Activated CD4-positive, alpha-beta memory T cell treated with anti-CD3 and anti-CD28 coated beads, Interleukin-2, amount 10 ng/mL, durations not matched to agents 7 days and 5 days (primary cell): ENCODE results near the gene KIDINS220. TPM values are rescaled to one million over a fixed set of nuclear protein-coding genes. Genes with fewer than 3 reads are reported as not detected.

Experiments used
- CTCF ChIA-PET: fragments of 350-600 bp; sonication (Branson Sonifier 250); formaldehyde crosslinking; loops from one replicate; lab custom pipeline; 2021; ENCODE audit warnings: antibody characterized with exemption, inconsistent platforms; lab: Charles Lee
- POLR2A ChIA-PET: fragments of 350-600 bp; sonication (Branson Sonifier 250); formaldehyde crosslinking; loops from one replicate; lab custom pipeline; 2021; ENCODE audit warnings: antibody characterized with exemption; lab: Charles Lee
- DNase-seq: peaks from one replicate; pipeline ENCODE4 v3.0.0-alpha.2; 2020
- H3K27ac Mint-ChIP-seq: one replicate; pipeline ENCODE4 v1.8.0; 2021; ENCODE audit warnings: mild to moderate bottlenecking, mixed read lengths
- H3K27me3 Mint-ChIP-seq: one replicate; pipeline ENCODE4 v1.8.0; 2021; ENCODE audit warnings: mixed read lengths
- H3K36me3 Mint-ChIP-seq: one replicate; pipeline ENCODE4 v1.8.0; 2021; ENCODE audit warnings: low read depth, mixed read lengths
- H3K4me1 Mint-ChIP-seq: one replicate; pipeline ENCODE4 v1.8.0; 2021; ENCODE audit warnings: mixed read lengths
- H3K4me3 Mint-ChIP-seq: one replicate; pipeline ENCODE4 v1.8.0; 2021; ENCODE audit warnings: mild to moderate bottlenecking, mixed read lengths
- H3K9me3 Mint-ChIP-seq: one replicate; pipeline ENCODE4 v1.8.0; 2021; ENCODE audit warnings: mixed read lengths
- total RNA-seq, 2 experiments: library from RNA; stranded (reverse); gene quantifications; one replicate each; pipeline ENCODE4 v1.2.3, GENCODE V29; 2021

KIDINS220 gene
- total RNA-seq, 2 experiments from 2014 or later: 33.4 to 35.1 TPM

GRCh38 chr2:8819948-8820347 lies 17.5 kb downstream of the KIDINS220 start:
- no peak overlapping the region for H3K4me3 Mint-ChIP-seq
- no peak overlapping the region for H3K27ac Mint-ChIP-seq
- CTCF ChIA-PET: no interaction called here
- H3K36me3 Mint-ChIP-seq: peaks cover 14% of the 10 kb centered on the region
- H3K4me1 Mint-ChIP-seq: peaks cover 1% of the 10 kb centered on the region
- H3K9me3 Mint-ChIP-seq: no peaks in the 10 kb centered on the region
- POLR2A ChIA-PET: no interaction called here
- no peak for DNase-seq
- H3K27me3 Mint-ChIP-seq: no peaks in the 10 kb centered on the region

- ChIA-PET POLR2A (interaction anchor here (0.9 kb wide), 1 partner anchor 18 kb away, joined by 3 read pairs; the partner anchor contains the start of gene KIDINS220), CTCF (no interaction called here)
- no peaks in the 10 kb centered on the region for H3K27me3 Mint-ChIP-seq
- H3K27ac Mint-ChIP-seq: no peak overlapping the region
- peaks cover 8% of the 10 kb centered on the region for H3K36me3 Mint-ChIP-seq
- no peak overlapping the region for H3K4me3 Mint-ChIP-seq
- H3K4me1 Mint-ChIP-seq: peaks cover 1% of the 10 kb centered on the region
- no peaks in the 10 kb centered on the region for H3K9me3 Mint-ChIP-seq
- DNase-seq: no peak
Observed at GRCh38 chr2:8819194-8819593, 18.2 kb downstream of the KIDINS220 start.

- CTCF ChIA-PET: no interaction called here
- H3K27ac Mint-ChIP-seq: no peak overlapping the region
Observed at GRCh38 chr2:8817221-8817620, 20.2 kb downstream of the KIDINS220 start.

GRCh38 chr2:8806885-8807704 lies 30.3 kb downstream of the KIDINS220 start:
- no peak for DNase-seq

More at GRCh38 chr2:8817221-8817620, 20.2 kb downstream of the KIDINS220 start:
- DNase-seq: no peak
- H3K27me3 Mint-ChIP-seq: no peaks in the 10 kb centered on the region
- H3K4me3 Mint-ChIP-seq: no peak overlapping the region
- H3K9me3 Mint-ChIP-seq: no peaks in the 10 kb centered on the region
- POLR2A ChIA-PET: interaction anchor here (0.8 kb wide), 1 partner anchor 19 kb away, joined by 3 read pairs; no protein-coding TSS in a partner anchor
- peaks cover 13% of the 10 kb centered on the region for H3K36me3 Mint-ChIP-seq
- H3K4me1 Mint-ChIP-seq: peaks cover 1% of the 10 kb centered on the region

GRCh38 chr2:8805278-8806210 lies 31.9 kb downstream of the KIDINS220 start:
- no peak for DNase-seq
- H3K36me3 Mint-ChIP-seq: peaks cover 66% of the 10 kb centered on the region
- H3K27me3 Mint-ChIP-seq: no peaks in the 10 kb centered on the region
- POLR2A ChIA-PET: interaction anchor here (2.0 kb wide), 1 partner anchor 9 kb away, joined by 7 read pairs; no protein-coding TSS in a partner anchor
- peak overlapping the region; percentile 38 for H3K27ac Mint-ChIP-seq
- no peaks in the 10 kb centered on the region for H3K9me3 Mint-ChIP-seq
- CTCF ChIA-PET: interaction anchor here (0.7 kb wide), 1 partner anchor 13 kb away, joined by 3 read pairs; no protein-coding TSS in a partner anchor
- H3K4me3 Mint-ChIP-seq: no peak overlapping the region
- peaks cover 29% of the 10 kb centered on the region for H3K4me1 Mint-ChIP-seq

More at GRCh38 chr2:8806885-8807704, 30.3 kb downstream of the KIDINS220 start:
- Mint-ChIP-seq H3K36me3 (peaks cover 66% of the 10 kb centered on the region), H3K27ac (no peak overlapping the region), H3K4me1 (peaks cover 26% of the 10 kb centered on the region), H3K9me3 (no peaks in the 10 kb centered on the region), H3K27me3 (no peaks in the 10 kb centered on the region), H3K4me3 (no peak overlapping the region)
- CTCF ChIA-PET: no interaction called here
- POLR2A ChIA-PET: no interaction called here

GRCh38 chr2:8803658-8804379 lies 33.6 kb downstream of the KIDINS220 start:
- Mint-ChIP-seq H3K9me3 (no peaks in the 10 kb centered on the region), H3K4me3 (no peak overlapping the region), H3K36me3 (peaks cover 69% of the 10 kb centered on the region), H3K27ac (peak overlapping the region; percentile 86), H3K4me1 (peaks cover 31% of the 10 kb centered on the region), H3K27me3 (no peaks in the 10 kb centered on the region)
- CTCF ChIA-PET: interaction anchor here (0.9 to 1.2 kb wide), 2 partner anchors 33 to 43 kb away, joined by 3 to 5 read pairs; no protein-coding TSS in a partner anchor
- POLR2A ChIA-PET: interaction anchor here (0.6 to 2.0 kb wide), 6 partner anchors 10 to 260 kb away, joined by 3 to 7 read pairs (median 4); partner anchors contain the start of genes ID2 and KIDINS220
- DNase-seq: peak; percentile 66

GRCh38 chr2:8802741-8803140 lies 34.7 kb downstream of the KIDINS220 start:
- Mint-ChIP-seq H3K36me3 (peaks cover 67% of the 10 kb centered on the region), H3K27ac (no peak overlapping the region), H3K9me3 (no peaks in the 10 kb centered on the region), H3K4me1 (peaks cover 35% of the 10 kb centered on the region), H3K27me3 (no peaks in the 10 kb centered on the region), H3K4me3 (no peak overlapping the region)
- ChIA-PET CTCF (interaction anchor here (0.5 kb wide), 1 partner anchor 628 kb away, joined by 4 read pairs; no protein-coding TSS in a partner anchor), POLR2A (no interaction called here)
- no peak for DNase-seq

- H3K27me3 Mint-ChIP-seq: no peaks in the 10 kb centered on the region
- H3K9me3 Mint-ChIP-seq: no peaks in the 10 kb centered on the region
- DNase-seq: no peak
- POLR2A ChIA-PET: no interaction called here
- H3K4me1 Mint-ChIP-seq: peaks cover 48% of the 10 kb centered on the region
- H3K4me3 Mint-ChIP-seq: no peak overlapping the region
- peaks cover 71% of the 10 kb centered on the region for H3K36me3 Mint-ChIP-seq
- CTCF ChIA-PET: no interaction called here
- H3K27ac Mint-ChIP-seq: no peak overlapping the region
Observed at GRCh38 chr2:8800821-8801220, 36.6 kb downstream of the KIDINS220 start.

- ChIA-PET CTCF (no interaction called here), POLR2A (no interaction called here)
- H3K27me3 Mint-ChIP-seq: no peaks in the 10 kb centered on the region
- no peaks in the 10 kb centered on the region for H3K9me3 Mint-ChIP-seq
- peaks cover 43% of the 10 kb centered on the region for H3K4me1 Mint-ChIP-seq
- peaks cover 67% of the 10 kb centered on the region for H3K36me3 Mint-ChIP-seq
- no peak overlapping the region for H3K4me3 Mint-ChIP-seq
- no peak for DNase-seq
- H3K27ac Mint-ChIP-seq: no peak overlapping the region
Observed at GRCh38 chr2:8800218-8800617, 37.2 kb downstream of the KIDINS220 start.

- H3K9me3 Mint-ChIP-seq: no peaks in the 10 kb centered on the region
- ChIA-PET POLR2A (interaction anchor here (0.9 kb wide), 1 partner anchor 18 kb away, joined by 3 read pairs; no protein-coding TSS in a partner anchor), CTCF (interaction anchor here (0.8 kb wide), 1 partner anchor 12 kb away, joined by 3 read pairs; no protein-coding TSS in a partner anchor)
- no peak for DNase-seq
- no peaks in the 10 kb centered on the region for H3K27me3 Mint-ChIP-seq
- no peak overlapping the region for H3K4me3 Mint-ChIP-seq
- peaks cover 32% of the 10 kb centered on the region for H3K4me1 Mint-ChIP-seq
- peaks cover 69% of the 10 kb centered on the region for H3K36me3 Mint-ChIP-seq
- H3K27ac Mint-ChIP-seq: no peak overlapping the region
Observed at GRCh38 chr2:8799004-8799403, 38.4 kb downstream of the KIDINS220 start.

GRCh38 chr2:8798393-8798792 lies 39.0 kb downstream of the KIDINS220 start:
- Mint-ChIP-seq H3K9me3 (no peaks in the 10 kb centered on the region), H3K36me3 (peaks cover 68% of the 10 kb centered on the region), H3K4me1 (peaks cover 27% of the 10 kb centered on the region), H3K27ac (no peak overlapping the region), H3K4me3 (no peak overlapping the region), H3K27me3 (no peaks in the 10 kb centered on the region)
- ChIA-PET CTCF (interaction anchor here (0.8 kb wide), 1 partner anchor 11 kb away, joined by 3 read pairs; no protein-coding TSS in a partner anchor), POLR2A (interaction anchor here (0.9 kb wide), 1 partner anchor 18 kb away, joined by 3 read pairs; no protein-coding TSS in a partner anchor)
- DNase-seq: no peak

- H3K4me3 Mint-ChIP-seq: no peak overlapping the region
- peaks cover 26% of the 10 kb centered on the region for H3K4me1 Mint-ChIP-seq
- no peak overlapping the region for H3K27ac Mint-ChIP-seq
- CTCF ChIA-PET: no interaction called here
- H3K36me3 Mint-ChIP-seq: peaks cover 64% of the 10 kb centered on the region
- no peak for DNase-seq
- no peaks in the 10 kb centered on the region for H3K27me3 Mint-ChIP-seq
- no peaks in the 10 kb centered on the region for H3K9me3 Mint-ChIP-seq
- POLR2A ChIA-PET: interaction anchor here (0.6 kb wide), 1 partner anchor 1047 kb away, joined by 3 read pairs; no protein-coding TSS in a partner anchor
Observed at GRCh38 chr2:8797682-8798081, 39.7 kb downstream of the KIDINS220 start.
